Gastroesophageal sphincter (tissue), 3 donors: Measurements from ENCODE around the gene DNAJB7.

Experiments
- EP300 ChIP-seq: sonication (generic); formaldehyde crosslinking; IDR thresholded peaks from one replicate; pipeline ENCODE4 v1.6.1; 2017; ENCODE audit warnings: antibody characterized with exemption, mild to moderate bottlenecking
- POLR2A ChIP-seq, 2 donors: fragments of 450-650 bp; IDR thresholded peaks; one replicate each; pipeline ENCODE4 v1.6.1; 2017; ENCODE audit warnings: antibody characterized with exemption in 2 of 2, mild to moderate bottlenecking in 2 of 2, moderate library complexity in 1 of 2
- POLR2AphosphoS5 ChIP-seq: sonication (generic); formaldehyde crosslinking; IDR thresholded peaks from one replicate; pipeline ENCODE4 v1.6.1; 2017; ENCODE audit warnings: antibody characterized with exemption
- TF ChIP-seq, protein P1 (sequence below), 4 experiments: fragments of 200-600 bp in 2 of 4; fragments of 450-650 bp in 2 of 4; sonication (generic) in 1 of 4; IDR thresholded peaks; one replicate each; pipeline ENCODE4 v1.5.1; 2017 to 2019; ENCODE audit warnings: antibody characterized with exemption in 4 of 4, mild to moderate bottlenecking in 2 of 4, moderate library complexity in 2 of 4

- TF ChIP-seq, protein P1, sequence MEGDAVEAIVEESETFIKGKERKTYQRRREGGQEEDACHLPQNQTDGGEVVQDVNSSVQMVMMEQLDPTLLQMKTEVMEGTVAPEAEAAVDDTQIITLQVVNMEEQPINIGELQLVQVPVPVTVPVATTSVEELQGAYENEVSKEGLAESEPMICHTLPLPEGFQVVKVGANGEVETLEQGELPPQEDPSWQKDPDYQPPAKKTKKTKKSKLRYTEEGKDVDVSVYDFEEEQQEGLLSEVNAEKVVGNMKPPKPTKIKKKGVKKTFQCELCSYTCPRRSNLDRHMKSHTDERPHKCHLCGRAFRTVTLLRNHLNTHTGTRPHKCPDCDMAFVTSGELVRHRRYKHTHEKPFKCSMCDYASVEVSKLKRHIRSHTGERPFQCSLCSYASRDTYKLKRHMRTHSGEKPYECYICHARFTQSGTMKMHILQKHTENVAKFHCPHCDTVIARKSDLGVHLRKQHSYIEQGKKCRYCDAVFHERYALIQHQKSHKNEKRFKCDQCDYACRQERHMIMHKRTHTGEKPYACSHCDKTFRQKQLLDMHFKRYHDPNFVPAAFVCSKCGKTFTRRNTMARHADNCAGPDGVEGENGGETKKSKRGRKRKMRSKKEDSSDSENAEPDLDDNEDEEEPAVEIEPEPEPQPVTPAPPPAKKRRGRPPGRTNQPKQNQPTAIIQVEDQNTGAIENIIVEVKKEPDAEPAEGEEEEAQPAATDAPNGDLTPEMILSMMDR (IDR thresholded peaks at IDR 0.05): no peak
- TF ChIP-seq EP300 (no peak), POLR2A (IDR thresholded peaks at IDR 0.05) (no peak), POLR2AphosphoS5 (no peak)
Observed at GRCh38 chr22:40853961-40854360, 8.0 kb downstream of the DNAJB7 start.
